HepG2 (cell line): ENCODE results near the gene CNDP1. TPM values are rescaled to one million over a fixed set of nuclear protein-coding genes. Genes with fewer than 3 reads are reported as not detected.

Source experiments
- ATAC-seq: fragments of 200-7000 bp; cut with Tn5 transposase; 3 replicates; pipeline ENCODE4 v1.9.1; 2020; ENCODE audit warnings: mild to moderate bottlenecking, moderate library complexity
- BruUV-seq: library from RNA; stranded (reverse); fragments of 400-500 nt; replicated peaks from 2 replicates; lab custom pipeline; 2021; lab: Mats Ljungman, UMichigan
- CTCF ChIA-PET: fragments of 300-600 bp; formaldehyde crosslinking; extraction: SDS; loops from one replicate; lab custom pipeline; 2021; ENCODE audit warnings: low total read pairs, inconsistent platforms, low intra/inter-chr PET ratio; lab: Yijun Ruan, JAX
- POLR2A ChIA-PET: fragments of 350-600 bp; sonication (Branson Sonifier 250); formaldehyde crosslinking; loops from one replicate; lab custom pipeline; 2020; ENCODE audit warnings: antibody characterized with exemption, inconsistent platforms; lab: Yijun Ruan, JAX
- DNase-seq: peaks from one replicate; pipeline ENCODE4 v3.0.0-alpha.2; 2015; ENCODE audit warnings: low spot score
- FAIRE-seq: peaks from 3 replicates; lab custom pipeline; 2011; peaks lifted over from hg19 to GRCh38; lab: Jason Lieb, UNC
- H2AFZ ChIP-seq: one replicate; pipeline ENCODE4 v1.6.1; 2011; ENCODE audit warnings: low read length, inconsistent platforms
- H3K27ac ChIP-seq: fragments of 300-600 bp; 3 replicates; pipeline ENCODE4 v1.8.0; 2011; ENCODE audit warnings: mixed run types, mild to moderate bottlenecking, mixed read lengths, low read length, inconsistent platforms; ENCODE audit not compliant: insufficient read depth; ENCODE audit errors: extremely low read length
- H3K27me3 ChIP-seq, 2 experiments: fragments of 200-600 bp in 1 of 2; 2 replicates in 1 of 2; 3 replicates in 1 of 2; pipeline versions ENCODE4 v1.6.0 to v1.8.0; 2011; ENCODE audit warnings: low read length in 2 of 2, mild to moderate bottlenecking in 2 of 2, moderate library complexity in 2 of 2, inconsistent platforms in 1 of 2; ENCODE audit not compliant: insufficient read depth in 2 of 2, control insufficient read depth in 1 of 2
- H3K36me3 ChIP-seq, 2 experiments: fragments of 200-600 bp in 1 of 2; replicated peaks in 1 of 2; 2 replicates in 1 of 2; 3 replicates in 1 of 2; pipeline versions ENCODE4 v1.5.1 to v1.8.0; 2011; ENCODE audit warnings: low read length in 2 of 2, inconsistent platforms in 1 of 2; ENCODE audit not compliant: insufficient read depth in 2 of 2, control insufficient read depth in 1 of 2
- H3K4me1 ChIP-seq: 2 replicates; pipeline ENCODE4 v1.5.1; 2012; ENCODE audit warnings: low read length, inconsistent platforms; ENCODE audit not compliant: insufficient read depth
- H3K4me2 ChIP-seq: 2 replicates; pipeline ENCODE4 v1.6.0; 2011; ENCODE audit warnings: low read depth, low read length, inconsistent platforms
- H3K4me3 ChIP-seq, 3 experiments: fragments of 200-600 bp in 1 of 3; sonication (generic), shearing (Covaris generic) in 1 of 3; replicated peaks in 1 of 3; 2 replicates each; pipeline ENCODE4 v1.5.1; 2011 to 2016; ENCODE audit warnings: low read length in 3 of 3, inconsistent platforms in 2 of 3, low read depth in 2 of 3, mild to moderate bottlenecking in 2 of 3, control low read depth in 1 of 3, mixed read lengths in 1 of 3; ENCODE audit not compliant: insufficient read depth in 1 of 3
- H3K79me2 ChIP-seq: one replicate; pipeline ENCODE4 v1.6.1; 2011; ENCODE audit warnings: low read length, inconsistent platforms; ENCODE audit not compliant: insufficient read depth
- H3K9ac ChIP-seq: 2 replicates; pipeline ENCODE4 v1.6.0; 2011; ENCODE audit warnings: mild to moderate bottlenecking, low read depth, low read length, inconsistent platforms; ENCODE audit not compliant: insufficient read depth
- H3K9me3 ChIP-seq: 2 replicates; pipeline ENCODE4 v1.5.1; 2012; ENCODE audit warnings: mild to moderate bottlenecking, low read length
- H4K20me1 ChIP-seq: 2 replicates; pipeline ENCODE4 v1.6.0; 2011; ENCODE audit warnings: inconsistent platforms, mild to moderate bottlenecking, low read length, moderate library complexity; ENCODE audit not compliant: insufficient read depth
- ELF1 ChIP-seq: sonication (generic); formaldehyde crosslinking; IDR thresholded peaks from 2 replicates; pipeline ENCODE4 v1.4.0; 2020; ENCODE audit warnings: missing genetic modification reagents
- MEIS1 ChIP-seq: sonication (generic); formaldehyde crosslinking; IDR thresholded peaks from 2 replicates; pipeline ENCODE4 v1.9.0; 2021; ENCODE audit warnings: mild to moderate bottlenecking, missing genetic modification reagents, moderate library complexity, borderline replicate concordance
- PAF1 ChIP-seq: IDR thresholded peaks from 2 replicates; pipeline ENCODE4 v1.6.1; 2016; ENCODE audit warnings: missing genetic modification reagents, missing compliant biosample characterization
- SMAD1 ChIP-seq: sonication (generic); formaldehyde crosslinking; IDR thresholded peaks from 2 replicates; pipeline ENCODE4 v1.4.0; 2020; ENCODE audit warnings: missing genetic modification reagents, low read depth, mild to moderate bottlenecking, borderline replicate concordance
- SP2 ChIP-seq: sonication (generic); formaldehyde crosslinking; IDR thresholded peaks from 2 replicates; pipeline ENCODE4 v1.5.1; 2020; ENCODE audit warnings: mild to moderate bottlenecking, missing genetic modification reagents
- ZMYM4 ChIP-seq: sonication (generic); formaldehyde crosslinking; IDR thresholded peaks from 2 replicates; pipeline ENCODE4 v1.8.1; 2023; ENCODE audit warnings: mild to moderate bottlenecking, missing genetic modification reagents
- ZNF230 ChIP-seq: sonication (generic); formaldehyde crosslinking; IDR thresholded peaks from 2 replicates; pipeline ENCODE4 v1.4.0; 2020; ENCODE audit warnings: mild to moderate bottlenecking, missing genetic modification reagents
- ZNF251 ChIP-seq: sonication (generic); formaldehyde crosslinking; IDR thresholded peaks from 2 replicates; pipeline ENCODE4 v1.9.0; 2021; ENCODE audit warnings: mild to moderate bottlenecking, missing genetic modification reagents
- ZNF33B ChIP-seq: sonication (generic); formaldehyde crosslinking; IDR thresholded peaks from 2 replicates; pipeline ENCODE4 v1.5.1; 2020; ENCODE audit warnings: mild to moderate bottlenecking, missing genetic modification reagents
- ZNF549 ChIP-seq: sonication (generic); formaldehyde crosslinking; IDR thresholded peaks from 2 replicates; pipeline ENCODE4 v1.5.0; 2020; ENCODE audit warnings: missing genetic modification reagents
- ZNF572 ChIP-seq: sonication (generic); formaldehyde crosslinking; IDR thresholded peaks from 2 replicates; pipeline ENCODE4 v1.5.1; 2020; ENCODE audit warnings: mild to moderate bottlenecking, missing genetic modification reagents
- ZNF597 ChIP-seq: sonication (generic); formaldehyde crosslinking; IDR thresholded peaks from 2 replicates; pipeline ENCODE4 v1.5.0; 2020; ENCODE audit warnings: missing genetic modification reagents
- WGBS: methylation state at CpG from one replicate; pipeline ENCODE4 v1.1.6; 2017; ENCODE audit warnings: low lambda C conversion rate; 5-methylcytosine and 5-hydroxymethylcytosine counted together
- in situ Hi-C: cut with HindIII; loops from 2 replicates; pipeline ENCODE4 v1.10.0; 2017; ENCODE audit warnings: low pct_unique_long_range_greater_than_20kb; ENCODE audit not compliant: extremely low pct_ligation_motif_present
- intact Hi-C: fragments of 100-400 bp; cut with micrococcal nuclease; formaldehyde crosslinking; loops from one replicate; pipeline ENCODE4 v1.10.0; 2022; ENCODE audit not compliant: unreplicated experiment
- polyA plus RNA-seq, 8 experiments: library from polyadenylated mRNA; depleted of rRNA in 3 of 8; stranded (reverse) in 7 of 8; unstranded in 1 of 8; fragments of >200 nt; fragmentation: Illumina TruSeq in 4 of 8; extraction: Trizol in 4 of 8; gene quantifications; 2 replicates each; pipeline versions ENCODE4 v1.2.1 to v1.2.3, GENCODE V29; 2011 to 2016; ENCODE audit warnings: low read depth in 4 of 8, missing spikeins in 1 of 8, mixed read lengths in 1 of 8; ENCODE audit not compliant: insufficient read depth in 1 of 8
- total RNA-seq, 5 experiments: library from RNA; depleted of rRNA; stranded (reverse); fragments of >200 nt; fragmentation: Illumina TruSeq; extraction: Trizol; gene quantifications; 2 replicates each; pipeline ENCODE4 v1.2.3, GENCODE V29; 2016; ENCODE audit warnings: low read depth in 1 of 5
- TF ChIP-seq, protein P1 (sequence below), 2 experiments: IDR thresholded peaks; 2 replicates each; pipeline ENCODE4 v1.6.1; 2011 to 2012; ENCODE audit warnings: low read length in 2 of 2, borderline replicate concordance in 1 of 2, low read depth in 1 of 2, mild to moderate bottlenecking in 1 of 2, moderate library complexity in 1 of 2
- TF ChIP-seq, protein P2 (sequence below): sonication (generic); formaldehyde crosslinking; IDR thresholded peaks from 2 replicates; pipeline ENCODE4 v1.4.0; 2020; ENCODE audit warnings: missing genetic modification reagents
- TF ChIP-seq, protein P3 (sequence below): IDR thresholded peaks from 2 replicates; pipeline ENCODE4 v1.6.1; 2018; ENCODE audit warnings: missing genetic modification reagents
- TF ChIP-seq, protein P4 (sequence below): IDR thresholded peaks from 2 replicates; pipeline ENCODE4 v1.6.1; 2016; ENCODE audit warnings: low read depth

Gene CNDP1
- total and polyA plus RNA-seq, 2 of the 13 experiments (the other 11 are each of a cell fraction or from before 2014, with no cell fraction given) = 0.01 TPM; not detected in 1

GRCh38 chr18:74528913-74529312 is 5.4 kb upstream of the CNDP1 start:
- Histone ChIP-seq H3K4me2 (no peak overlapping the region), H3K27ac (no peak overlapping the region), H3K36me3 (no peaks in the 10 kb centered on the region), H3K9me3 (no peaks in the 10 kb centered on the region), H2AFZ (no peak overlapping the region), H4K20me1 (no peaks in the 10 kb centered on the region), H3K4me3 (no peak overlapping the region), H3K9ac (no peak overlapping the region), H3K27me3 (peaks cover 0 to 5% of the 10 kb centered on the region in 2 experiments; a peak in 2 of 5 replicates), H3K79me2 (no peaks in the 10 kb centered on the region), H3K4me1 (peaks cover 7% of the 10 kb centered on the region; the same call in 1 of the 2 replicates)
- 48% methylated on average over 3 of the region's 3 CpGs for whole genome bisulfite sequencing
- ChIA-PET POLR2A (no interaction called here), CTCF (no interaction called here)
- DNase-seq = no peak
- in situ Hi-C loops = no loop called here
- no TSS peak for BruUV-seq
- ATAC-seq = no peak
- FAIRE-seq = no peak
- intact Hi-C loops = no loop called here
- TF ChIP-seq ZMYM4 = no peak
- TF ChIP-seq, protein P1, sequence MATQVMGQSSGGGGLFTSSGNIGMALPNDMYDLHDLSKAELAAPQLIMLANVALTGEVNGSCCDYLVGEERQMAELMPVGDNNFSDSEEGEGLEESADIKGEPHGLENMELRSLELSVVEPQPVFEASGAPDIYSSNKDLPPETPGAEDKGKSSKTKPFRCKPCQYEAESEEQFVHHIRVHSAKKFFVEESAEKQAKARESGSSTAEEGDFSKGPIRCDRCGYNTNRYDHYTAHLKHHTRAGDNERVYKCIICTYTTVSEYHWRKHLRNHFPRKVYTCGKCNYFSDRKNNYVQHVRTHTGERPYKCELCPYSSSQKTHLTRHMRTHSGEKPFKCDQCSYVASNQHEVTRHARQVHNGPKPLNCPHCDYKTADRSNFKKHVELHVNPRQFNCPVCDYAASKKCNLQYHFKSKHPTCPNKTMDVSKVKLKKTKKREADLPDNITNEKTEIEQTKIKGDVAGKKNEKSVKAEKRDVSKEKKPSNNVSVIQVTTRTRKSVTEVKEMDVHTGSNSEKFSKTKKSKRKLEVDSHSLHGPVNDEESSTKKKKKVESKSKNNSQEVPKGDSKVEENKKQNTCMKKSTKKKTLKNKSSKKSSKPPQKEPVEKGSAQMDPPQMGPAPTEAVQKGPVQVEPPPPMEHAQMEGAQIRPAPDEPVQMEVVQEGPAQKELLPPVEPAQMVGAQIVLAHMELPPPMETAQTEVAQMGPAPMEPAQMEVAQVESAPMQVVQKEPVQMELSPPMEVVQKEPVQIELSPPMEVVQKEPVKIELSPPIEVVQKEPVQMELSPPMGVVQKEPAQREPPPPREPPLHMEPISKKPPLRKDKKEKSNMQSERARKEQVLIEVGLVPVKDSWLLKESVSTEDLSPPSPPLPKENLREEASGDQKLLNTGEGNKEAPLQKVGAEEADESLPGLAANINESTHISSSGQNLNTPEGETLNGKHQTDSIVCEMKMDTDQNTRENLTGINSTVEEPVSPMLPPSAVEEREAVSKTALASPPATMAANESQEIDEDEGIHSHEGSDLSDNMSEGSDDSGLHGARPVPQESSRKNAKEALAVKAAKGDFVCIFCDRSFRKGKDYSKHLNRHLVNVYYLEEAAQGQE (IDR thresholded peaks at IDR 0.05; ENCODE audit: borderline replicate concordance in 1 of 2, low read depth in 1 of 2, low read length in 2 of 2) = no peak
- no peak for TF ChIP-seq ZNF33B (CRISPR knock-in tag)
- no peak for TF ChIP-seq ZNF251 (CRISPR knock-in tag)
- TF ChIP-seq, protein P2, sequence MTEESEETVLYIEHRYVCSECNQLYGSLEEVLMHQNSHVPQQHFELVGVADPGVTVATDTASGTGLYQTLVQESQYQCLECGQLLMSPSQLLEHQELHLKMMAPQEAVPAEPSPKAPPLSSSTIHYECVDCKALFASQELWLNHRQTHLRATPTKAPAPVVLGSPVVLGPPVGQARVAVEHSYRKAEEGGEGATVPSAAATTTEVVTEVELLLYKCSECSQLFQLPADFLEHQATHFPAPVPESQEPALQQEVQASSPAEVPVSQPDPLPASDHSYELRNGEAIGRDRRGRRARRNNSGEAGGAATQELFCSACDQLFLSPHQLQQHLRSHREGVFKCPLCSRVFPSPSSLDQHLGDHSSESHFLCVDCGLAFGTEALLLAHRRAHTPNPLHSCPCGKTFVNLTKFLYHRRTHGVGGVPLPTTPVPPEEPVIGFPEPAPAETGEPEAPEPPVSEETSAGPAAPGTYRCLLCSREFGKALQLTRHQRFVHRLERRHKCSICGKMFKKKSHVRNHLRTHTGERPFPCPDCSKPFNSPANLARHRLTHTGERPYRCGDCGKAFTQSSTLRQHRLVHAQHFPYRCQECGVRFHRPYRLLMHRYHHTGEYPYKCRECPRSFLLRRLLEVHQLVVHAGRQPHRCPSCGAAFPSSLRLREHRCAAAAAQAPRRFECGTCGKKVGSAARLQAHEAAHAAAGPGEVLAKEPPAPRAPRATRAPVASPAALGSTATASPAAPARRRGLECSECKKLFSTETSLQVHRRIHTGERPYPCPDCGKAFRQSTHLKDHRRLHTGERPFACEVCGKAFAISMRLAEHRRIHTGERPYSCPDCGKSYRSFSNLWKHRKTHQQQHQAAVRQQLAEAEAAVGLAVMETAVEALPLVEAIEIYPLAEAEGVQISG = no peak
- no peak for TF ChIP-seq ZNF572 (CRISPR knock-in tag)
- no peak for TF ChIP-seq ZNF230 (CRISPR knock-in tag)
- TF ChIP-seq, protein P3, sequence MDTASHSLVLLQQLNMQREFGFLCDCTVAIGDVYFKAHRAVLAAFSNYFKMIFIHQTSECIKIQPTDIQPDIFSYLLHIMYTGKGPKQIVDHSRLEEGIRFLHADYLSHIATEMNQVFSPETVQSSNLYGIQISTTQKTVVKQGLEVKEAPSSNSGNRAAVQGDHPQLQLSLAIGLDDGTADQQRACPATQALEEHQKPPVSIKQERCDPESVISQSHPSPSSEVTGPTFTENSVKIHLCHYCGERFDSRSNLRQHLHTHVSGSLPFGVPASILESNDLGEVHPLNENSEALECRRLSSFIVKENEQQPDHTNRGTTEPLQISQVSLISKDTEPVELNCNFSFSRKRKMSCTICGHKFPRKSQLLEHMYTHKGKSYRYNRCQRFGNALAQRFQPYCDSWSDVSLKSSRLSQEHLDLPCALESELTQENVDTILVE (CRISPR knock-in tag) = no peak
- TF ChIP-seq SMAD1 (CRISPR knock-in tag) = no peak
- TF ChIP-seq ZNF597 (CRISPR knock-in tag) = no peak
- no peak for TF ChIP-seq ZNF549 (CRISPR knock-in tag)
- no peak for TF ChIP-seq MEIS1 (CRISPR knock-in tag)
- no peak for TF ChIP-seq SP2 (CRISPR knock-in tag)
- TF ChIP-seq ELF1 (CRISPR knock-in tag) = no peak
- no peak for TF ChIP-seq PAF1 (CRISPR knock-in tag)
- TF ChIP-seq, protein P4, sequence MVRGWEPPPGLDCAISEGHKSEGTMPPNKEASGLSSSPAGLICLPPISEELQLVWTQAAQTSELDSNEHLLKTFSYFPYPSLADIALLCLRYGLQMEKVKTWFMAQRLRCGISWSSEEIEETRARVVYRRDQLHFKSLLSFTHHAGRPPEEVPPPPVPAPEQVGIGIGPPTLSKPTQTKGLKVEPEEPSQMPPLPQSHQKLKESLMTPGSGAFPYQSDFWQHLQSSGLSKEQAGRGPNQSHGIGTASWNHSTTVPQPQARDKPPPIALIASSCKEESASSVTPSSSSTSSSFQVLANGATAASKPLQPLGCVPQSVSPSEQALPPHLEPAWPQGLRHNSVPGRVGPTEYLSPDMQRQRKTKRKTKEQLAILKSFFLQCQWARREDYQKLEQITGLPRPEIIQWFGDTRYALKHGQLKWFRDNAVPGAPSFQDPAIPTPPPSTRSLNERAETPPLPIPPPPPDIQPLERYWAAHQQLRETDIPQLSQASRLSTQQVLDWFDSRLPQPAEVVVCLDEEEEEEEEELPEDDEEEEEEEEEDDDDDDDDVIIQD (CRISPR knock-in tag) = no peak
